NCI-H226 (cell line): ENCODE results near the gene TTC39A.
A peak's percentile ranks its signal among the peaks of the same experiment; 100 is the strongest.

ENCODE experiments used
- DNase-seq: peaks from one replicate; pipeline ENCODE4 v3.0.0-alpha.2; 2015

The TTC39A gene

GRCh38 chr1:51313961-51314777, 16.2 kb downstream of the TTC39A start:
- DNase-seq = peak; percentile 65

DNA sequence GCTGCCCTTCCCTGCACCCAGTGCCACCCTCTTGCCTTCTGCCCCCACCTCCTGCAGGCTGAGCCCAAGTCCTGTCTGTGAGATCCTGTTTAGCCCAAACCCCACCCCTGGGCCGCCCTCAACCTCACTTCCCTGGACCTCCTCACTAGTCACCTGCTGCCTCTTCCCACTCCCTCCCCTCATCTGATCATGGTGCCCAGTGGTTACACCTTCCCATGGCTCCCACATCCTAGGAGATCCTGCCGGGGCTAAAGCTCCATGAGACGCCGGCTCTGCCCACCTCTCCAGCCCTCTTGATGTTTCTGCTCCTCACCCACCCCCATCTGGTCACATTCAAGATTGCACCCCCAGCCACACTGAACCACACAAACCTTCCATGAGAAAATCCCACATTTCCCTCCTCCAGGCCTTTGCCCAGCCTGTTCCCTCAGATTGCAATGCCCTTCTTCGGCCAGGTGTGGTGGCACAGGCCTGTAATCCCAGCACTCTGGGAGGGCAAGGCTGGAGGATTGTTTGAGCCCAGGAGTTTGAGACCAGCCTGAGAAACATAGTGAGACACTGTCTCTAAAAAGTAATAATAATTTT, 17.0 kb downstream of the TTC39A start:
- no peak for DNase-seq

DNA sequence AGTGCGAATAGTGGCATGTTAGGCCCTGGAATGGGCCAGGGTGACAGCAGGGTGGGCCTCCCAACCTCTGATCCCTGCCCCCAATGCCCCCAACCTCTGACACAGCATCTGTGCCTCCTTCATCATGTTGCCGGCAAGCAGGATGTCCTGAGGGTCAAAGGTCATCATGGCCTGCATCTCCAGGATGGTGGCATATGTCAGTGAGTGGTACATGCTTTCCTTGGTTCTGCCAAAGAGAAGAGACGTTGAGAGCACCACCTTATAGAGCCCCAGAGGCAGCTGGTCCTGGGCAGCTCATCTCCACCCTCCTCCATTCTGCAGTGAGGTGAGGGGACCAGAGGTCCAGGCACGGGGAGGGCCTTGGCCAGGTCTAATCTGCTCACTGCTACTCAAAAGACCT, 17.6 kb downstream of the TTC39A start:
- no peak for DNase-seq

DNA sequence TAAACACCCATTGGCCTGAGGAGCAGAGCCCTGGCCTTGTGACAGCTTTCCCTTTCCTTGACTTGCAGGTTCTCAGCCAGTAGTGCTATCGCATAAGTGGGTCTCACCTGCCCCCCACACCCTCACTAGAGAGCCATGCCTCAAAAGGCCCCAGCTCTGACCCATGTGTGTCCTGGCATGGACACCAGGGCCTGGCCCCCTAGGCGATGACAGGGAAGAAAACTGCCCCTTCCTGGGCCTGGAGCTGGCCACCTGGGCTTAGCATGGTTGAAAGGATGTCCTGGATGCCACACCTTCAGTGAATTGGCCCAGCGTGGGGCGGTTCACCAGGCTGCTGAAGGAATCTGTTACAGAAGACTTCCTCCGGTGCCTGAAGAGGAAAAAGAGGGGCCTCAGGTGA, 18.5 kb downstream of the TTC39A start:
- no peak for DNase-seq

- no peak for DNase-seq
These were observed 19.3 kb downstream of the TTC39A start for GRCh38 chr1:51310871-51311613.

GRCh38 chr1:51309291-51309690, 21.1 kb downstream of the TTC39A start:
- no peak for DNase-seq

- no peak for DNase-seq
These were observed 21.7 kb downstream of the TTC39A start for GRCh38 chr1:51308636-51309035.

GRCh38 chr1:51306950-51307349, 23.4 kb downstream of the TTC39A start:
- DNase-seq = no peak

GRCh38 chr1:51305371-51305823, 25.0 kb downstream of the TTC39A start:
- no peak for DNase-seq

GRCh38 chr1:51304360-51304759, 26.0 kb downstream of the TTC39A start:
- DNase-seq = no peak

- peak; percentile 70 for DNase-seq
These were observed 26.6 kb downstream of the TTC39A start for GRCh38 chr1:51303751-51304251.

DNA sequence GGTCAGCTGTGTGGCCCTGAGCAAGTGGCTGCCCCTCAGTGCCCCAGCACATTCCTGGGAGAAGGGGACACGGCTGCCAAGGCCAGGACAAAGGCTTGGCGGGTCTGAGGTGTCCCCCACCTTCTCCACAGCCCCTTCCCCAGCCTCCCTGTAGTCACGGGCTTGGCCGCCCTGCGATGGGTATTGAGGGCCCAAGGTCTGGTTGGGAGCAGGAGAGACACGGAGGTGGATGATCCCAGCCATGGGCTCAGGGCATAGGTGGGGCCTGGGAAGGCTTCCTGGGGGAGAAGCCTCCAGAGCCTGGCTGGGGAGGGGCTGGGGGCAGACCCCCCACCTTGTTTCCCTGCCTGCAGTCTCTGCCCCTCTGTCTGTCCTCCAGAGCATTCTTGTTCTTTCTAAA, 27.0 kb downstream of the TTC39A start:
- no peak for DNase-seq

DNA sequence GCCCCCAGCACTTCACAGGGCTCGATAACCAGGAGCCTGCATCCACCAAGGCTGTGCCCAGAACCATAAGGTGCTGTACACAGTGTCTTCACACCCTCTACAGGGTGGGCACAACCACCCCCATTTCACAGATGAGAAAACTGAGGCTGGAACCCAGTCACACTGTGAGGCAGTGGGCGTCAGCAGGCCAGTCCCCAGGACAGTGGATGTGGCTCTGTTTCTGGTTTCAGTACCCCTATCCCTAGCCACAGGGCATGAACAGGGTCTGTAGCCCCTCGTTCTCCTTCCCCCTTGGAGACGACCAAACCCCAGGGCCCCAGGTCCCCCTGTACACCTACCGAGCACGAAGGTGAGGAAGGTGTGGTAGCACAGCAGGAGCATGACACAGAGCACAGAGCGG, 27.6 kb downstream of the TTC39A start:
- no peak for DNase-seq

DNA sequence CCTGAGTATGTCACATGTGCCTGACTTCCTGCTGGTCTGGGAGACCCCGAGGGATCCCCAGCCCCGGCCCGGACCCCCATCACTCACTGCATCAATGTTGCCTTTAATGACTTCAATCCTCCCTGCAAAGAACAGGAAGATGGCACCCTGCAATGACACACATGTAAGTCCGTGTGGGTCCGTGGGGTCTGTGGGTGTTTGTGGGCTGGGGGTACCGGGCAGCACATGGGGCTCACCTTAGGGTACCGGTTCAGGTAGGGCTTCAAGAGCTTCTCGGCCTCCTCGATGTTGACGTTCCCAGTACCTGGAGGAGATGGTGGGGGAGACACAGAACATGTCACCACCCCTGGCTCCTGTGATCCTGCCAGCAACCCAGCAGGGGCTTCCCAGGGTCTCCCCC, 28.1 kb downstream of the TTC39A start:
- DNase-seq = no peak

DNA sequence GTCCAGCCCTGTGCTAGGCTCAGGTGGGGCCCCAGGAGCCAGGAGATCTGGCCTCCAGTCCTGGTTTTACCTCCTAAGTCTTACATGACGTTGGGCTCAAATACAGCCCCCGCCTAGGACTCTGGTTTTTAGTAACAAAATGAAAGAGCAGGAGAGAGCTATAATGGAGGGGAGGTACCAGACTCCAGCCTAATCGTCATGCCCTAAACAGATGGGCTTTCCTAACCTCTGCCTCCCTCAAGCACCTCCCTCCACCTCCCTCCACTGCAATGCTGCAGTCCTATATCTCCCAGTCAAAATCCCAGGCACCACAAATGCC, 28.6 kb downstream of the TTC39A start:
- no peak for DNase-seq

GRCh38 chr1:51301152-51301843, 29.1 kb downstream of the TTC39A start:
- no peak for DNase-seq

DNA sequence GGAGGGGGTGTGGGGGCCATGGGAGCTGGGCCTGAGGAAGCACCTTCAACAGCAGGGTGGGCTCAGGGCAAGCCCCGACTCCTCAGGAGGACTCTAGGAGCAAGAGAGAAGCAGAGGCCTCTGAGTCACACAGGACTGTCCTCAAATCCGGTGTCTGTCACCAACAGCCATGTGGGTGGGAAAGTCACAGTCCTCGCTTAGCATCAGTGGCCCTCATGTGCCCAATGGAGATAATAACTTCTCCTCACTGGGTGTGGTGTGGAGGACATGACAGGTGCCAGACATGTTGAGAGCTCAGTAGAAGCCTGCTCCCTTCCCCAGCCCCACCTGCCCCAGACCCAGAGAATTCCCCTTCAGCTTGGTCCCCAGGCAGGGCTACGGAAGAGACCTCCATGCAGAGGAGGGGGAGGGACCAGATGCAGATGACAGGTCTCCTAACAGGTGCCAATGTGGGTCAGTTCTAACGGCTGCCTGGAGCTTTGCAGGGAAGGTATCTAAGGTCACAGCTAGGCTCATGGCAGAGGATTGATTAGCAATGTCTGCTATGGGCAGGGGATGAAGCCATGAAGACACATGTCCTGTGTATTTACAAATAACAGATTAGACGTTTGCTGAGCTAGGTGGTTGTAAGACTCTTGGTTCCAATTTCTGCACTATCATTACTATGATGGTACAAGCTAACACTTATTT, 30.2 kb downstream of the TTC39A start:
- no peak for DNase-seq

- DNase-seq = no peak
These were observed 31.0 kb downstream of the TTC39A start for GRCh38 chr1:51299185-51299885.

DNA sequence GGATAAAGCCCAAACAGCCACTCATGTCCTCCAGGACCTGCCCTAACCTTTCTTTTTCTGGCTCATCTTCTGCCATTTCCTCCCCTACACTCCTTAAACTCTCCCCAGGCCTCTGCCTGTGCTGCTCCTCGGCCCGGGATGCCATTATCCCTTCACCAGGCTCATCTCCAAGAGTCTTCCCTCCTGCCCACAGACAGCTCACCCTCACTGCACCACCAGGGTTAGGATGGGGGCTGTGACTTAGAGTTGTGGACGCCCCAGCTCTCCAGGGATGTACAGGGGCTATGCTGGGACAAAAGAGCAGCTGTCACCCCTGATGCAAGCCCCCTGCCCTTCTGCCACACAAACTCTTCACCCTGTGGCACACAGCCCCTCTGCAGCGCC, 32.0 kb downstream of the TTC39A start:
- no peak for DNase-seq

GRCh38 chr1:51297401-51298321, 32.7 kb downstream of the TTC39A start:
- DNase-seq = no peak
